ENCODE measurements around the gene CRTAC1.

The CRTAC1 gene

DNA sequence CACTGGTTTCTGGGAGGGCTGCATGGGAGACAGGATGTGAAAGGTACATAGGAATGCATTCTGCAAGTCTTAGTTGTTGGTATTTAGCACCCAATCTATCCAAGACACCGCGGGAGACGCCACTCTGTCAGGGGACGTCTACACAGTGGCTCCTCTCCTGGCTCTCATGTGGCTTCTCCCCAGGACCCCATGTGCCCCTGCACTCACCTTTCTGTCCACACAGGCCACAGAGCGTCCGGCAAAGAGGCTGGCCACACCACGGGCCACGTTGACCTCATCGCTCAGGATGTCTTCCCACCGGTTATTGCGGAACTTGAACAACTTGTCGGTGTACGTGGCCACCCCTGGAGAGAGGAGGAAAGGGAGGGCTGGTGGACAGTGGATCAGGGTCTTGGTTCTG lies 107.4 kb downstream of the CRTAC1 start:
- H3K36me3 ChIP-seq (ENCODE audit: control insufficient read depth, insufficient read depth, low read length): no peaks in the 10 kb centered on the region
- H3K4me1 ChIP-seq (ENCODE audit: control insufficient read depth, insufficient read depth, low read length): no peaks in the 10 kb centered on the region
- no peaks in the 10 kb centered on the region for H3K9me3 ChIP-seq (ENCODE audit: control insufficient read depth, insufficient read depth, low read length)
- no peaks in the 10 kb centered on the region; the same call in 1 of the 2 replicates for H3K27me3 ChIP-seq (ENCODE audit: control insufficient read depth, insufficient read depth, low read length)
- H3K4me3 ChIP-seq (ENCODE audit: low read depth, low read length): no peak overlapping the region
- H3K27ac ChIP-seq (ENCODE audit: low read depth, low read length): no peak overlapping the region
- no peak overlapping the region for H3K9ac ChIP-seq (ENCODE audit: low read depth, low read length)

DNA sequence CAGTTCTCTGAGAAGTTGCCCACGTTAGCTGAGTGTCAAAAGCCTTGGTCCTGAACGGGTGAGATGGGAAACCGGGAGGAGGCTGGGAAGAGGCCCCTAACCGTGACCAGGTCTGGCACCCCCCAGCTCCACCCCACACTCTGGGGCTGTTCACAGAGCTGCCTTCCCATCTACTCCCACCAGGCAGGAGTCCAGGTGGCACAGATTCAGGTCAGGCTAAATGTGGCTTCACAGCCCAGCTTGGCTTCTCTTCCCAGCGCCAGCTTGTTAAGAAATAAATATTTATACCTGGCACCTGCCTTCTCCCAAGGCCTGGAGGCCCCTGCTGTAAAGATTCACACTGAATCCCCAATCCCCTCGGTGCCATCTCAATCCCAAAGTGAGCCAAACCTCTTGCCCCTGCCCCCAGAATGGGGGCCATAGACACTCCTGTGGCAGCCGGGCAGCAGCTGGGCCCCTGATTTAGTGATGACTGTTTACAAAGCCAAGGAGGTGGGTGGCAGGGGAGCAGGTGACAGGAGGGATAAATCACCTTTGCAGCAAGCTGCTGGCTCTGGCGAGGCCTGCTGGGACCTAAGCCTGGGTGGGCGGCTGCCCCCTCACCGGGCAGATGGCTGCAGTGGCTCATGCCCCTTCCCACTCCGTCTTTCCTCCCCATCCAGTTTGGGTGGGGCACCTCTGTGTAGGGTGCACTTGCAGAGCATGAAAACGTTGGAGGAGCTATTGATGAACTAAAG lies 108.2 kb downstream of the CRTAC1 start:
- Histone ChIP-seq H3K9ac (ENCODE audit: low read depth, low read length) (no peak overlapping the region), H3K4me3 (ENCODE audit: low read depth, low read length) (no peak overlapping the region), H3K27ac (ENCODE audit: low read depth, low read length) (no peak overlapping the region), H3K9me3 (ENCODE audit: control insufficient read depth, insufficient read depth, low read length) (no peaks in the 10 kb centered on the region), H3K4me1 (ENCODE audit: control insufficient read depth, insufficient read depth, low read length) (no peaks in the 10 kb centered on the region), H3K27me3 (ENCODE audit: control insufficient read depth, insufficient read depth, low read length) (no peaks in the 10 kb centered on the region; the same call in 1 of the 2 replicates), H3K36me3 (ENCODE audit: control insufficient read depth, insufficient read depth, low read length) (no peaks in the 10 kb centered on the region)

DNA sequence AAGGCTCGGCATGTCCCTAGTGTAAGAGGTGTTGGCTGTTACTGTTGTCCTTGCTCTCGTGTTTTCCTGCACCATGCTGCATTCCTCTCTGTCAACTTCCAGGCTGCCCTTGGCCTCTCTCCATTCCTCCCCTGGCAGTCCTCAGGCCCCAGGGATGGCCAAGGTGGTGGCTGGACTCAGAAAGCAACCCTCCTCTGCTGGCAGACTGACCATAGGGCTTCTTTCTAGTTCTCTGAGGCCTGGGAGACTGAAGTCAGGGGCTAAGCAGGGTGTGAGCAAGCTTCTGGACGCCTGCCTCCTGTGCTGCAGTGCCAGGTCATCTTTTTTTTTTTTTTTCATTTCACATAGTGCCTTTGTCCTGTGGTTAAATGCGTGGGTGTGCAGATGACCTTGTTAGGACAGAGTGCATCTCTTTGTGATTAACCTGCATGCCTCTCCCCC lies 108.8 kb downstream of the CRTAC1 start:
- Histone ChIP-seq H3K4me1 (ENCODE audit: control insufficient read depth, insufficient read depth, low read length) (no peaks in the 10 kb centered on the region), H3K36me3 (ENCODE audit: control insufficient read depth, insufficient read depth, low read length) (no peaks in the 10 kb centered on the region), H3K9ac (ENCODE audit: low read depth, low read length) (no peak overlapping the region), H3K9me3 (ENCODE audit: control insufficient read depth, insufficient read depth, low read length) (no peaks in the 10 kb centered on the region), H3K4me3 (ENCODE audit: low read depth, low read length) (no peak overlapping the region), H3K27ac (ENCODE audit: low read depth, low read length) (no peak overlapping the region), H3K27me3 (ENCODE audit: control insufficient read depth, insufficient read depth, low read length) (no peaks in the 10 kb centered on the region; the same call in 1 of the 2 replicates)

DNA sequence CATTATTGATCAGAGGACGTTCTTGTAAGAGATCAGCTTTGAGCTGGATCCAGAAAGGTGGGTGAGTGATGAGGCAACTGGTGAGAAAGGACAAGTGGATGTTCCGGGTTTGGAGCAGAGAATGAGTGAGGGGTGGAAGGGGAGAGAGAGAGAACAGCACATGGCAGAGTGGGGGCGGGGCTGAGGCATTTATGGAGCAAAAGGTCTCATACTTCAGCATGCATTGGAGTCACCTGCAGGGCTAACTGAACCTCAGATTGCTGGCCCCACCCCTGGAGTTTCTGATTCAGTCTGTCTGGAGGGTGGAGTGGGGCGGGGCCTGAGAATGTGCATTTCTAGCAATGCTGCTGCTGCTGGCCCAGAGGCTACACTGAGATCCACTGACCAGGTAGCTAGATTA lies 109.6 kb downstream of the CRTAC1 start:
- Histone ChIP-seq H3K36me3 (ENCODE audit: control insufficient read depth, insufficient read depth, low read length) (no peaks in the 10 kb centered on the region), H3K27ac (ENCODE audit: low read depth, low read length) (no peak overlapping the region), H3K4me3 (ENCODE audit: low read depth, low read length) (no peak overlapping the region), H3K9ac (ENCODE audit: low read depth, low read length) (no peak overlapping the region), H3K4me1 (ENCODE audit: control insufficient read depth, insufficient read depth, low read length) (no peaks in the 10 kb centered on the region), H3K9me3 (ENCODE audit: control insufficient read depth, insufficient read depth, low read length) (no peaks in the 10 kb centered on the region), H3K27me3 (ENCODE audit: control insufficient read depth, insufficient read depth, low read length) (peaks cover 3% of the 10 kb centered on the region)

DNA sequence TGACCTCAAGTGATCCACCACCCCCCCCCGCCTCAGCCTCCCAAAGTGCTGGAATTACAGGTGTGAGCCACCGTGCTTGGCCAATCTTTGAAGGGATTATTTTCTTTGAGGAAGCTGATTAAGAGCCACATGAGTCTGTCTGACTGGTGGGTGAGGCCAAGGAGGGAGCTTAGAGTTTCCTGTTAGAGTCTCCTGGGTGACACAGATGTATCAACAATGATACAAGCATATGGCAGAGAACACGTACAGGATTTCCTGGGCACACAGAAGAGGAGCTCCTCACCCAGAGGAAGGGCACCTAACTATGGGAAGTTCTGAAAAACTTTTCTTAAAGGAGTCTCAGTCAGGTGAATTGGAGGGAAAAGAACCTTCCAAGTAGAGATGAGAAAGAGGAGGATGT lies 111.4 kb downstream of the CRTAC1 start:
- no peaks in the 10 kb centered on the region for H3K36me3 ChIP-seq (ENCODE audit: control insufficient read depth, insufficient read depth, low read length)

DNA sequence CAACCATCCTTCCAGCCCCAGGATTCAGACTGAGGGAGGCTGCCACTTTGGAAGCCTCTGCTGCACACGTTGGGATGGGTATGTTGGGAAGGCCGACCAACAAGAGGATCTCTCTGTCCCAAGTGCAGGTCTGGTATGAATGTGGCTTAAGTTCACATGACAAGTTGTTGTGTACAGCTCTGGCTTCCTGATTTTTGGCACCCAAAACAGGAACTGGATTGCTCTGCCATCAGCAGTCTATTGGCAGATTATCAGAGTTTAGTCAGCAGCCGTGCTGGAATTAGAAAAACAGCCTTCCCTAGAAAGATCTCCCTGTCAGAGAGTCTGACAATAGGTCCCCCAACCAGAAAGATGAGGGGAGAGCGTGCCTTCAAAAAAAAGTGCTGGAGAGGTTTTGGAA lies 113.8 kb downstream of the CRTAC1 start:
- Histone ChIP-seq H3K9ac (ENCODE audit: low read depth, low read length) (no peak overlapping the region), H3K36me3 (ENCODE audit: control insufficient read depth, insufficient read depth, low read length) (no peaks in the 10 kb centered on the region), H3K4me3 (ENCODE audit: low read depth, low read length) (no peak overlapping the region), H3K9me3 (ENCODE audit: control insufficient read depth, insufficient read depth, low read length) (no peaks in the 10 kb centered on the region), H3K27me3 (ENCODE audit: control insufficient read depth, insufficient read depth, low read length) (peaks cover 8% of the 10 kb centered on the region), H3K27ac (ENCODE audit: low read depth, low read length) (no peak overlapping the region), H3K4me1 (ENCODE audit: control insufficient read depth, insufficient read depth, low read length) (peaks cover 6% of the 10 kb centered on the region)

More for the DNA sequence above, 111.4 kb downstream of the CRTAC1 start:
- H3K27me3 ChIP-seq (ENCODE audit: control insufficient read depth, insufficient read depth, low read length): peaks cover 8% of the 10 kb centered on the region
- H3K27ac ChIP-seq (ENCODE audit: low read depth, low read length): no peak overlapping the region
- no peak overlapping the region for H3K9ac ChIP-seq (ENCODE audit: low read depth, low read length)
- peaks cover 6% of the 10 kb centered on the region for H3K4me1 ChIP-seq (ENCODE audit: control insufficient read depth, insufficient read depth, low read length)
- no peak overlapping the region for H3K4me3 ChIP-seq (ENCODE audit: low read depth, low read length)
- no peaks in the 10 kb centered on the region for H3K9me3 ChIP-seq (ENCODE audit: control insufficient read depth, insufficient read depth, low read length)

DNA sequence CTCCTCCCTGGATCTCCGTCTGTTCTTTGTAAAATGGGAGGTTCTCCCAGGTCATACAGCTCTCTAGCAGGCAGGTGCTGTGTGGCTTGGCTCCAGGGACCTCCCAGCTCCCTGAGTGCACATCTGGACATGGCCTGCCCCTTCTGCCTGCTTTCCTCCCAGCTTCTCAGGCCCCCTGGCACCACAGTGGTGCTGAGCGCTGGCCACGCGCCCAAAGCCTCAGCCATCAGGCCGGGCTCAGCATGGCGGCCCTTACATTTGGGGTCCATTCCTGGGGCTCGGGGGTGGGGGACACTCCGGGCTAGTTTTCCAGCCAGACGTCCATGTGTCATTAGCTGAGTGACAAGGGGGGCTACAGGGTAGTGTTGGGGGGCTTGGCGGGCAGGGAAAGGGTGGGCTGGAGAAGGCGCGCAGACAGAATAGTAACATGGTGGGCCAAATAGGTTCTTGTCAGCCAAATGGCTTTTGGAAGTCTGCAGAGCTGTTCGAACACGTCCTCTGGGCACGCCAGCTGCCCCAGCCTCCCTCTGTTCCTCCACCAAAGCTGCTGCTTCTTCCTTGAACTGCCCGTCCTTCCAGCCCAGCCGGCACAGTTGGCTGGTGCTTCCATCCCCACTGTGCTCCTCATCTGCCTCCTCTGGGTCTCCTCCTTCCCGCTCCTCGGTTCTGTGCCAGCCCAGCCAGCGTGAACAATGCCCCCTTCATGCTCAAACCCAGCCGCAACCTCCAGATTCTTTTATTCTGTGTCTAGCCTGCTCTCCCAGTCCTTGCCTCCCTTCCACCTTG lies 114.9 kb downstream of the CRTAC1 start:
- H3K4me1 ChIP-seq (ENCODE audit: control insufficient read depth, insufficient read depth, low read length): peaks cover 6% of the 10 kb centered on the region
- H3K9me3 ChIP-seq (ENCODE audit: control insufficient read depth, insufficient read depth, low read length): no peaks in the 10 kb centered on the region
- no peaks in the 10 kb centered on the region for H3K36me3 ChIP-seq (ENCODE audit: control insufficient read depth, insufficient read depth, low read length)
- H3K9ac ChIP-seq (ENCODE audit: low read depth, low read length): no peak overlapping the region
- no peak overlapping the region for H3K27ac ChIP-seq (ENCODE audit: low read depth, low read length)
- H3K27me3 ChIP-seq (ENCODE audit: control insufficient read depth, insufficient read depth, low read length): peaks cover 8% of the 10 kb centered on the region
- H3K4me3 ChIP-seq (ENCODE audit: low read depth, low read length): no peak overlapping the region

DNA sequence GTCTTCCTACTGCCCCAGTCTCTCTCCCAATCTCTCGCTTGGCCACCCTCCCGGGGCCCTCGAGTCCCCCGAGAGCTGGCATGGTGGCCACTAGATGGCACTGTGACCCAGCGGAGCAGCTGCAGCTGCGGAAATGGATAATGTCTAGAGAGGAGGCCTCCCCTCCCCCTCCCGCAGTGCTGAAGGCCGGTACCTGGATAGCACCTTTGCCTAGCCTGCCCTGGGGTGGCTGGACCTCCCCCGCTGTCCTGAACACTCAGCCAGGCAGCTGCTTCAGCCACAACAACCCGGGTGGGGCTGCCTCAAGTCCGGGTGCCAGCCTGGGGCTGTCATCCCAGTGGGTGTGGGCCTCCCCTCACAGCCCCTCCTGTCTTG lies 115.6 kb downstream of the CRTAC1 start:
- Histone ChIP-seq H3K27ac (ENCODE audit: low read depth, low read length) (no peak overlapping the region), H3K4me1 (ENCODE audit: control insufficient read depth, insufficient read depth, low read length) (peaks cover 6% of the 10 kb centered on the region), H3K36me3 (ENCODE audit: control insufficient read depth, insufficient read depth, low read length) (no peaks in the 10 kb centered on the region), H3K27me3 (ENCODE audit: control insufficient read depth, insufficient read depth, low read length) (peaks cover 8% of the 10 kb centered on the region), H3K9me3 (ENCODE audit: control insufficient read depth, insufficient read depth, low read length) (no peaks in the 10 kb centered on the region), H3K9ac (ENCODE audit: low read depth, low read length) (no peak overlapping the region), H3K4me3 (ENCODE audit: low read depth, low read length) (no peak overlapping the region)

DNA sequence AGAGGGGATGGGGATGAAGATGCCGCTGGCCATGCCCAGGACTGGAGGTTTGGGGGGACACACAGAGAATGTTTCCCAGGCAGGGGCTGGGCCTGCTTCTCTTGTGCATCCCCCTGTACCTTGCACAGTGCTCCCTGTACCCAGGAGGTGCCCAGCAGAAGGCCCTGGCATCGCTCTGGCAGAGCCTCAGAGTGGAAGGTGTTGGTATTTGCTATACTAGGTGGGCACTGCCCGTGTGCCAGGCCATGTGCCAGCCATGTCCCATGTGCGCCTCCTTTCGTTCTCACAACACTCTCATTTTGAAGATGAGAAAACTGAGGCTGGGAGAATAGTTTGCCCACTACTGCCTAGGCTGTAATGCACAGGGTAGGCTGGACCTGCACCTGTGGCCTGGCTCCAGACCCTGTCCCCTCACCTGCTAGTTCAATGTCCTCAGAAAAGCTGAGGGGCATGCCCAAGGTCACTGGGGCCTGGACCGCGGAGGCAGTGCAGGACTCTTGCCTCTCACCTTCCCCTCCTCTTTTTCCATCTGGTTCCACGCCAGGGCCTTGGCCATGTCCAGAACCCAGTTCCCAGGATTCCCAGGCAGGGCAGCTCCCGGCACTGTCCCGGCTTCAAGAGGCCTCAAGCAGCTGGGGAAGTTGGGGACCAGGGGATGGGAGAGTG lies 116.1 kb downstream of the CRTAC1 start:
- Histone ChIP-seq H3K9ac (ENCODE audit: low read depth, low read length) (no peak overlapping the region), H3K4me3 (ENCODE audit: low read depth, low read length) (no peak overlapping the region), H3K36me3 (ENCODE audit: control insufficient read depth, insufficient read depth, low read length) (no peaks in the 10 kb centered on the region), H3K27ac (ENCODE audit: low read depth, low read length) (no peak overlapping the region), H3K9me3 (ENCODE audit: control insufficient read depth, insufficient read depth, low read length) (no peaks in the 10 kb centered on the region), H3K27me3 (ENCODE audit: control insufficient read depth, insufficient read depth, low read length) (peaks cover 8% of the 10 kb centered on the region), H3K4me1 (ENCODE audit: control insufficient read depth, insufficient read depth, low read length) (peaks cover 6% of the 10 kb centered on the region)

DNA sequence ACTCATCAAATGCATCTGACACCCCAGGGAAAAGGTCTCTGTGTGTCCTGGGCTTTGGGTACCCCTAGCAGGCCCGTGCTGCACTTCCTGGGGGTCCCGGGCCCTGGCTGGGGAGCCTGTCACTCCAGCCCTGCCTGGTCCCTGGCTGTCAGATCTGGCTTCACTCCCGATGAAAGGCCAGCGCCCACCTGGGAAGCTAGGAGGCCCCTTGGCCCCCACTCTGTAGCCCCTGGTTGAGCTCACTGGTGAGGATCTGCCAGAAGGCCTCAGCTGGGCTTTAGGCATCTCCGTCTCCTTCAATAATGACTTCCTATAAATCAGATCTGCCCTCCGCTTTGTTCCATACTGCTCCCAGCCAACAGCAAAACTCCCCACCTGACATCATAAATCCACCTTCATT lies 116.8 kb downstream of the CRTAC1 start:
- Histone ChIP-seq H3K27ac (ENCODE audit: low read depth, low read length) (no peak overlapping the region), H3K4me3 (ENCODE audit: low read depth, low read length) (no peak overlapping the region), H3K9me3 (ENCODE audit: control insufficient read depth, insufficient read depth, low read length) (no peaks in the 10 kb centered on the region), H3K4me1 (ENCODE audit: control insufficient read depth, insufficient read depth, low read length) (peaks cover 6% of the 10 kb centered on the region), H3K9ac (ENCODE audit: low read depth, low read length) (no peak overlapping the region), H3K27me3 (ENCODE audit: control insufficient read depth, insufficient read depth, low read length) (peaks cover 8% of the 10 kb centered on the region), H3K36me3 (ENCODE audit: control insufficient read depth, insufficient read depth, low read length) (no peaks in the 10 kb centered on the region)

DNA sequence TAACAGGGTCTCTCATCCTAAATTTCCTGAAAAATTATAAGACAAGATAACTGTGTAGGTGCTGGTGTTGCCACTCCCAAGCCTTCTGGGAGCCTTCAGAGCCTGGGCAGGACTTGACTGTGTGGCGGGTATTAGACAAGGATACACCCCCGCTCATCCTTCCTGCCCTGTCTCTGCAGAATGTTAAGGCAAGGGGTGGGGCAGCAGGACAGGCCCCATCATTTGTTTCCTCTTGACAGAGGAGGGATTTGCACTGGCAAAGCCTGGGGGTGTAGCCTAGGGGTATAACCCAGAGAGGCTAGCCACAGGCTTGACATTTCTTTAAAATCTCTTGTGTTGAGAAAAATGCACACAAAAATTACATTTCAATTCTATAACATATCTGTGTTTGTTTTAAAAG lies 117.2 kb downstream of the CRTAC1 start:
- no peak overlapping the region for H3K4me3 ChIP-seq (ENCODE audit: low read depth, low read length)
- H3K9ac ChIP-seq (ENCODE audit: low read depth, low read length): no peak overlapping the region
- H3K27me3 ChIP-seq (ENCODE audit: control insufficient read depth, insufficient read depth, low read length): peaks cover 8% of the 10 kb centered on the region
- no peak overlapping the region for H3K27ac ChIP-seq (ENCODE audit: low read depth, low read length)
- H3K36me3 ChIP-seq (ENCODE audit: control insufficient read depth, insufficient read depth, low read length): no peaks in the 10 kb centered on the region
- H3K4me1 ChIP-seq (ENCODE audit: control insufficient read depth, insufficient read depth, low read length): peaks cover 6% of the 10 kb centered on the region
- H3K9me3 ChIP-seq (ENCODE audit: control insufficient read depth, insufficient read depth, low read length): no peaks in the 10 kb centered on the region
